ENCODE measurements around the gene COMT.

The COMT gene

GRCh38 chr22:20015971-20016733 lies 74.6 kb downstream of the COMT start:
- DNase-seq, result peak; percentile 16

GRCh38 chr22:20016734-20017621 lies 75.4 kb downstream of the COMT start, which contains the start of gene ARVCF:
Gene ARVCF (minus strand): TSS chr22:20016823. CDS start chr22:19990794, 26,029 bp downstream.
- peak; percentile 75 for DNase-seq

GRCh38 chr22:20017622-20017958 lies 76.0 kb downstream of the COMT start:
- no peak for DNase-seq

- DNase-seq, result no peak
Measured at GRCh38 chr22:20018001-20018400, 76.4 kb downstream of the COMT start.
